NCI-H2227 (cell line): Measurements from ENCODE around the gene RSBN1L.

Source experiments
- DNase-seq: peaks from one replicate; lab custom pipeline; 2025; ENCODE audit not compliant: unreplicated experiment; lab: John Stamatoyannopoulos, UW

The RSBN1L gene

DNA sequence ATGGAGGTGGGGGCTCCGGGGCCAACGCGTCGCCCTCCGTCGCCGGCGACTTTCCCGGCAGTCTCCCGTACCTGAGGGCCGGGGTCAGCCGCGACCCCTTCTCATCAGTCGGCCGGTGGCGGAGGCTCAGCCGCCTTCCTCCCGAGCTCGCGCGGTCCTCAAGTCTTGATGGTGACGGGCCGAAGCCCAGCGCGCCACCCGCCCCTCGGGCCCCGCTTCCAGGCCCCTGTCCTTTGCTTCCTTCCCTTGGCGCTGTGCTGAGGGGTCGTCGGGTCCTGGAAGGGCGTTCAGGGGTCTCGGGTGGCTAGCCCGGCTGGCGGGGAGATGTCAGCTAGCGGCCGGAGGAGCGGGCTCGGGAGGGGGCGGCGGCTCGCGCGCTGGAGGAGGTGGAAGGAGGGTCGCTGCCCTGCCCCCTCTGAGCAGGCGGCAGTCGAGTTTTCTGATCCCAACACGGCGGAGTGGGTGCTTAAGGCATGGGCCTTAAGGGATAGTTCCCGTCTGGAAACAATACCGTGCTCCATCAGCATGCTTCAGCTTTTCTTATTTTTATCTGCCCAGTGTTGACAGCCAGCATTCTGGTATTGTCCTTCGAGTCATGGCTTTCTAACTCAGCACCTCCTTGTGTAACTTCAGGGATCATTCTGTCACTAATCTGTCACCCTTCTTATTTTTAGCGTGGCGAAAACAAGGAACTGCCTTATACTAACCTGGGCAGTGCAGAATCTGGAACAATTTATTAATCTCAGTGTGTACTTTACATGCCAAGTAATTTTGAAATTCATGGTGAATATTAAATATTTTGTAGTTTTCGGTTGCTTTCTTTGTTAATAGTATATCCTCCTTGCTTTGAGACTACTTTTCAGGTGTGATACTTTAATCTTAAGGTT lies 103.1 kb downstream of the RSBN1L start:
- DNase-seq: peak; percentile 65

DNA sequence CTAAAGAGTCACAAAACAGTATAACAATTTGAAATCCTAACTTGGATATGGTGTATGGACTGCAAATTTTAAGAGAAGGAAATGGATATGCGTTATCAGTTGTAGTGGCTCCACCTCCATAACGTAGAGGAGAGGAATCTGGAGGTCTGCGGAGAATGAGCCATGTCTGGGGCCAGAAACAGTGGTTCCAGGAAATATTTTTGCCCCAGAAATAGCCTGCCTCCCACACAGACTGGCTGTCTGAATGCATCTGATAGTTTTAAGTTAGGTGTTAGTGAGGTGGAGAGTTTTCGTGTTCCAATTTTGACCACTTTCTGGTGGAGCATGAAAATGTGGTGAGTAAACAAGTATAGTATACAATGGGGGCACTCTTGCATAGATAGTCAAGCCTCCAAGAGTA lies 103.9 kb downstream of the RSBN1L start:
- DNase-seq: no peak

DNA sequence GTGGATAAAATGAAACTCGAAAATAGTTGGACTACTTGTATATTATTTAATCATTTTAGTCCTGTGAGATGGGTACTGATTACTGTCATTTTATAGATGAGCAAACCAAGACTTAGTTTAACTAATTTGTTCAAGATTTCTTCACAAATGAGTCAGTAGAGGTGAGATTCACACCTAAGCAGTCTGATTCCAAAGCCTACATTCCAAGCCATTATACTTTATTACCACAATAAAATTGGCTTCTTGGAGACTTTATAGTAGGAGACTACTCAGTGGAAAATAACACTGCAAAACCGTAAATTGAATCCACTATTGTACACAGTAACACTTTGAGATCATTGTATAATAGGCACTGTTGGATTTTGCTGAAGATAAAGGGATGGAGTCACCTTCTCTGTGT lies 104.5 kb downstream of the RSBN1L start:
- DNase-seq: no peak

DNA sequence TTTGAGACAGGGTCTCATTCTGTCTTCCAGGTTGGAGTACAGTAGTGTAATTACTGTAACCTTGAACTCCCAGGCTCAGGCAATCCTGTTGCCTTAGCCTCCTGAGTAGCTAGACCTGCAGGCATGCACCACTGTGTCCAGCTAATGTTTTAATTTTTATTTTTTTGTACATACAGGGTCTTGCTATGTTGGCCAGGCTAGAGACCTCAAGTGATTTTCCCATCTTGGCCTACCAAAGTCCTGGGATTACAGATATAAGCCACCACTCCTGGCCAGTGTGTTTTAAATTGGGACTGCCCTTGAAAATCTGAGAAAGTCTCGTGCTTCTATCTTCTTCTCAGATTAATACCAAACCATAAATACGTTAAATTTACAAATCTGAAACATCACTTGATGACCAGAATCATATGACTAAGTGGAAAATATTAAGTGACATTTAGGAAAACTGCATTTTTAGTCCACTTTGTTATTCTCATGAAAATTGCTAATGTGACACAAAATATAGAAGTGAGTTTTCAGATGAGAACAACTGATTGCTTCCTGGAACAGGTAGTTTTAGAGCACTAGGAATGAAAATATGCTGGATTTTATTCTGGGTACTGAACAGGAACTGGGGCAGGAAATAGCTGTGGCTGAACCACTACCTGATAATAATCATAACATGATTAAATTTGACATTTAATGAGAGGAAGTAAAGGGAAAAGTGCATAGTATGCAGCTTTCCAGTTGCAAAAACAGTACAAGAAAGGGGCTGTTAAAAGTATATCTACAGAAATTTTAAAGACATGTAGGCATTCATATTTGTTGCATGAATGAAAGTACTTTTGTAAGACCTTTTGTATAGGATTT lies 106.5 kb downstream of the RSBN1L start:
- DNase-seq: no peak

DNA sequence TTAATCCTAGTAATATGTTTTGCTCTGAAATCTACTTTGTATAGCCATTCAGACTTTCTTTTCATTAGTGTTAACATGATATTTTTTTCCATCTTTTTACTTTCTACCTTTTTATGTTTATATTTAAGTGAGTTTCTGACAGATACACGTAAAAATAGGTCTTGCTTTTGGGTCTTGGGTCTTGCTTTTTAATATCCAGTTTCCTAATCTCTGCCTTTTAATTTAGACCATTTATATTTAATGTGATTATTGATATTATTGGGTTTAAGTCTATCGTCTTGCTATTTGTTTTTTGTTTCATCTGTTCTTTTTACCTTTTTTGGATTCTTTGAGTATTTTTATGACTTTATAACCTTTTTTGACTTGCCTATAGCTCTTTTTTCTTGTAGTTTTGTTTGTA lies 110.2 kb downstream of the RSBN1L start:
- DNase-seq: no peak

DNA sequence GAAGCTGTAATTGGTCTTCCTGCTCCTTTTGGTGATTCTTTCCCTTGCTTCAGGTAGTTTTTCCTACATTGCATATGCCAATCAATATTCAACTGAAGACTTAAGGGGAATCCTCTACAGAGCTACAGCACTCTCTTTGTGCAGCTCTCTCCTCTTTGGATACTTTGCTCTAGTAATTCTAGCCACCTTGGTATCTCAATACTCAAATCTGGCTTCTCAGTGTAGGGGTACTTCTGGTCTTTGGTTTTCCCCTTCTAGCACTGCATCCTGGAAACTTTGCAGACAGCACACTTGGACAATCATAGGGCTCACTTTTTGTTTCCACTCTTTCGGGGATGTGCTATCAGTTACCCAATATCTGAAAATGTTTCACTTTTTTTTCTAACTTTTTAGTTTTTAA lies 112.3 kb downstream of the RSBN1L start:
- DNase-seq: no peak

DNA sequence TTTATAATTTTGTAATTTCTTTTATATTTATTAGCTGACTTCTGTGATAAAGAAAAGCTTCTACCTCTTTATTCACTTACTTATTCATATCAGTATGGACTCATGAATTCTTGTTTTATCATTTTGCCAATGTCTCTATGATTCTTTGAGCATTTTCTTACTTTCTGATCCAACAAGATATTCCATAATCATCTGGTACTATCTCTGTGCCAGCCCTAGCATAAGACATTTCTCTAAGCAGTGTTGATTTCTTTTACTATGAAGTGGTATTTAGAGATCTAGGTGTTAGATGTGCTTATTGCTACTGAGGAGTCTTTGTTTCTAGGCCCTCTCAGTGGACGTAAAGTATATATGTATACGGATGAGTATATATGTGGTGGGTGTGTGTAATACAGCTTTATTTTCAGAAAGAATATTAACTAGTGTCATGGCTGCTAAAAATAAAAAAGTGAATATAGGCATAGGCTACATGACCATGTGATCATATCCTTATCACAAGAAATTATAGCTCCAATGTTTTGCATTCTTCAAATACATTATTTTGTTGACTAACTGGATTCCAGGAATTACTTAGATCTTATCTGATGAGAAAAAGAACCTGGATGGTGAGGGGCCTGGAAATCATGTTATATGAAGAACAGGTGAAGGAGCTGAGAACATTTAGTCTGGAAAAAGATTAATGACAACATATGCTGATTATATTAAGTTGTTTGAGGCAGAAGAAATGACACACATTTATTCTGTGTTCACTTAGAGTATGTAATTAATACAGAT lies 115.4 kb downstream of the RSBN1L start:
- no peak for DNase-seq

DNA sequence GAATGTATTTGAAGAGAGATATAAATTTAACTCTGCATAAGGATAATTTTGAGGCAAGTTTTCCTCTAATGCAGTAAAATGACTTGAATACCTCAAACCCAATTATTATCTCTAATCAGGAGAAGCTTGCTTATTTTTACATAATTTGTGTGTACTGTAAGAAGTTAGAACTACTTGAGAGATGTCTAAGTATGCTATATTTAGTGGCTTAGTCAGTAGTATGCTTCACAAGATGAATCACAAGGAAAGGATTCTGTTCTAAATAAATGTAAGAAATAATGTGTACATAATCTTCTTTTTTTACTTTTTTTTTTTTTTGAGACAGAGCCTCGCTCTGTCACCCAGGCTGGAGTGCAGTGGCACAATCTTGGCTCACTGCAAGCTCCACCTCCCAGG lies 116.0 kb downstream of the RSBN1L start:
- no peak for DNase-seq

DNA sequence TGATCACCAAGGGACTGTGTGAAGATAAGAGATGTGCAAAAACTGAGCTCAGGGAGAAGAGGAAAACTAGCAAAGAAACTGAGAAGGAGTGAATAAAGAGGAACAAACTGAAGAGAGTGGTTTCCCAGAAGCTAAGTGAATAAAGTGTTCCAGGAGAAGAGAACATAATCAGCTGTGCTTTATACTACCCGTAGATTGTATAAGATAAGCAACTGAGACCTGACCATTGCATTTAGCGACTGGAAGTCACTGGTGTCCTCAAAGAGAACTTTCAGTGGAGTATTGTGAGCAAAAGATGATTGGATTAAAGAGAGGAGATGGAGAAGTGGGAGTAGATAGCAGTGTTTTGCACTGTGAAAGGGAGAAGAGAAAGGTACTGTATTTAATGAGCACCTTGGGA lies 116.9 kb downstream of the RSBN1L start:
- no peak for DNase-seq

DNA sequence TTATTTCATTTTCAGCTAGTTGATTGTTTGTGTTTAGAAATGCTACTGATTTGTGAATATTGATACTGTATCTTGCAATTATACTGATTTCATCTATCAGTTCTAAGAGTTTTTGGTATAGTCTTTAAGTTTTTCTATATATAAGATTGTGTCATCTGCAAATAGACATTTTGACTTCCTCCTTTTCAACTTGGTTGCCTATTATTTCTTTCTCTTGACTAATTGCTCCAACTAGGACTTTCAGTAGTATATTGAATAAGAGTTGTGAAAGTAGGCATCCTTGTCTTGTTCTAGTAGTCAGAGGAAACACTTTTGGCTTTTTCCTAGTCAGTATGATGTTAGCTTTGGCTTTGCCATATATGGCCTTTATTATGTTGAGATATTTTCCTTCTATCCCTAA lies 122.8 kb downstream of the RSBN1L start:
- DNase-seq: no peak

DNA sequence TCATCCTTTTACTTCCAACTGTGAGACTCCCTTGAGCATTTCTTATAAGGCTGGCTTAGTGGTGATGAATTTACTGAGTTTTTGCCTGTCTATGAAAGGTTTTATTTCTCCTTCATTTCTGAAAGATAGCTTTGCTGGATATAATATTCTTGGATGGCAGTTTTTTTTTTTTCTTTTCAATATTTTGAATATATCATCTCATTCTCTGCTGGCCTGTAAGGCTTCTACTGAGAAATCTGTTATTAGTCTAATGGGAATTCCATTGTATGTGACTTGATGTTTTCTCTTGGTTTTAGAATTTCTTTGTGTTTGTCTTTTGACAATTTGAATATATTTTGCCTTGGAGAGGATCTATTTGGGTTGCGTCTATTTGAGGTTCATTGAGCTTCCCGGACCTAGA lies 124.7 kb downstream of the RSBN1L start:
- DNase-seq: no peak

DNA sequence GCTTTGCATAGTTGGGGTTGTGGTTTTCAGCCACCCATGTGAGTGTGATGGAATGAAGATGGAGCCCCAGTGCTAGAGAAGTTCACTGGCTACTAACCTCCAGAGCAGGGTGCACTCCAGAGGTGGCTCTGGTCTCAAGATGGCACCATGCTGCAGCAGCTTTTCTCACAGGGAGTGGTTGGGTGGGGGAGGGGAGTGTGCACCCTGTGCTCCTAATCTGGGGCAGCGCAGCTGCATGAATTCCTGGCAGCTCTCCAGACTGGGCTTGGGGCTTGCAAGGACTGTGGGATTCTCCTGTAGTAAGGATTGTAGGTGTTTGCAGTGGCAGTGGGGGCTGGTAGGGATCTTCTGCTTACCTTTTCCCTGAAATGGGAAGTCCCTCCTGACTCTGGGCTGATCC lies 126.0 kb downstream of the RSBN1L start:
- DNase-seq: no peak

DNA sequence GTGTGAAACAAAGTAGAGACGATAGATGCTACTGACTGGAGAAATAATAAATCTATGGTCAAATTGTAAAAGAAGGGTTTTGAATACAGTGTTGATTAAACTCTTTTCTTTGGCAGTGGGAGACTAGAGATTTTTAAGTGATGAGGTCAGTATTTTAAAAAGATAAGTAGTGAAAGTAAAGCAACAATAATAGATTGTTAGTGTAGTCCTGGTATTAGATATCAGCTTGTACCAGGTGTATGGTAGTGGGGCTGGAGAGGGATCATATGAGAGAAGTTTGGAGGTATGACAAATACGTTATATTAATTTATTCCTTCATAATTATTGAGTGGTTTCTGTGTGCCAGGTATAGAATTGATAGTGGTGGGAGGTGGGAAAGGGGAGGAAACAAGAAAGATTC lies 127.5 kb downstream of the RSBN1L start:
- DNase-seq: no peak

DNA sequence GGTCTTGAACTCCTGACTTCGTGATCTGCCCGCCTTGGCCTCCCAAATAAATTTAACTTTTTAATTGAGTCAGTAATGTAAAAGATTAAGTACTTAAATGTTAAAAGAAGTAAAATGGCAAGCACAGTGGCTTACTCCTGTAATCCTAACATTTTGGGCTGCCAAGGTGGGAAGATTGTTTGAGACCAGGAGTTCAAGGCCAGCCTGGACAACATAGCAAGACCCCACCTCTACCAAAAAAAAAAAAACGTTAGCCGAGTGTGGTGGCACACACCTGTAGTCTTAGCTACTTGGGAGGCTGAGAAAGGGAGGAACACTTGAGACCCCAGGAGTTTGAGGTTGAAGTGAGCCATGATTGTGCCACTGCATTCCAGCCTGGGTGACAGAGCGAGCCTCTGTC lies 128.4 kb downstream of the RSBN1L start:
- DNase-seq: no peak

DNA sequence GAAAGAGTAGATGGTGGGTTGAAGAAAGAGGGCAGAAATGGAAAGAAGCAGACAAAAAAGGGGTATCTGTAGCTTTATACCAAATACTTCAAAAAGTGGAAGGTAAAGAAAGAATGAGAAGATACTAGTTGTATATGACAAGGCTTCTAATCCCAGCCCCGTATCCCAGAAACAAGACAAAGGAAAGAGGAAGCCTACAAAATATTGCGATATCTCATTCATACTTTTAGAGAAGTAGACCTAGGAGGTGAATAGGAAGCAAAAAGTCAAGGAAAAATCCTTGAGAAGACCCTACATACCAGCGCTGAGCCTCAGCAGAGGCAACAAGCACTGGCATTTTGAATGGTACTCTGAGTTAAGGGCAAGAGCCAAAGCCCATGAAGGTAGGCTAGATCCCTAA lies 128.9 kb downstream of the RSBN1L start:
- DNase-seq: no peak

DNA sequence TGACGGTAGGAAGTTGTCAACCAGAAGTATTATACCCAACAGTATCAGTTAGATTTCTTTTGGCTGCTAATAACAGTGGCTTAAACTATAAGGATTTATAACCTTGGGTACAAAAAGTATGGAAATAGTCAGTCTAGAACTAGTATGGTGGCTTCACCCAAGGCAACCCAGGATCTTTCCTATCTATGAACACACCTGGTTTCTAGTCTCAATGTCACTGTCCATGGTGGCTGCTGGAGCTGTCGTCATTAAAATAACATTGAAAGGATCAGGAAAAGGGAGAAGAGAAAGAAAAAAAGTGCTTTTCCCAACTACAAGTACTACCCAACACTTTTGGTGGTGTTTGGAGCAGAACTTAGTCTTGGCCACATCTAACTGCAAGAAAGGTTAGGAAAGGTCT lies 130.0 kb downstream of the RSBN1L start:
- no peak for DNase-seq

DNA sequence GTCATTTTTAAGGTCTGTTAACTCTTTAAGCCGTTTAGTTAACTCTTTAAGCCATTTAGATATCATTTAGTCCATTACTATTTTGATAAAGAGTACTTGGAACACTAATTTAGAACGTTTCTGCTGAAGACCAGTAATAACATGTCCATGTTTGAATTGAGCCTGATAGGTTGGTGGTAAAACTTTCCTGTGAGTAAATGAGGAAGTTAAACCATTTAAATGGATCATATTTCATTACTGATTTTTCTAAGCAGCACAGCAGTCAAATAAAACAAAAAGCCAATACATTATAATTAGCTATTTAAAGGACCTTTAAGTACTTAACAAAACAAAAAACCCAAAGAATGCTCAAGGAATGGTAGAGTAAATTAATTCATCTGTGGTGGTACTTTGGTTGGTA lies 131.7 kb downstream of the RSBN1L start:
- no peak for DNase-seq

DNA sequence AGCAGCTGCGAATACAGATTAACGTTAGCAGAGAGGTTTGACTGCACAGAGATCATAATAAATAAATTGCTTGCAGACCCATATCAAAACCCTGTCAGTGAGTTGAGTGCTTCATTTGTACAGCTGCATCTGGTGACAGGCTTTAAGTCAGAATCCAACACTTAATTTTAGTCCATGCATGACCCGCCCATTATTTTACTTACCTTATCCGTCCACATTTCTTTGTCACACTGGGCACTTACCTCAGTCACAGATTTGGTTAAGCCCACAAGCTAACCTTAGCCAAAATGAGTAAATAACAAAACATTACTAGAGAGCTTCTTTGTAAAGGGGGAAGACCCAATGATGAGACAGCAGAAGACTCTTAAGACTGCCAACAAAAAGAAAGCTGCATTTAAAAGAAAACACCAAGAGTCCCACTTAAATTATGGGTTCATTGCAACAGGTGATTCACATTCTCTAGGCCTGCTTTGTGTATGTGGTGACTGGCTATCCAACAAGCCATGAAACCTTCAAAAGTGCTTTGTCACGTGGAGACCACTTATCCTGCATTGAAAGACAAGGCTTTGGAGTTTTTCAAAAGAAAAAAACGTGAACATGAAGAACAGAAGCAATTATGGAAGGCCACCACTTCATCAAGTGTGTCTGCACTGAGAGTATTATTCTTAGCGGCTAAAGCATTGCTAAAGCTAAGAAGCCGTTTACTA lies 134.5 kb downstream of the RSBN1L start:
- peak; percentile 46 for DNase-seq

DNA sequence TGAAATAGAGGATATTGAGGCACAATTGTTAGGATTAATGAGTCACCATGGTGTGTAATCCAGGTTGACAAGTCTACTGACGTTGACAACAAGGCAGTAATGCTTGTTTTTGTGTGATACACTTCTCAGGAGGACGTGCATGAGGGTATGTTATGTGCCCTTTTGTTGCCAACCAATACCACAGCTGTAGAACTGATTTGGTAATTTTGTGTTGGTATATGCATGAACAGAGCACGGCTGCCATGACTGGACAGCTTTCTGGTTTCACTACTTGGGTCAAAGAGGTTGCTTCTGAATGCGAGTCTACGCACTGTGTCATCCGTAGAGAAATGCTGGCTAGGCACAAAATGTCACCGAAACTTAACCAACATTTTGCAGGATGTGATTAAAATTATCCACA lies 135.2 kb downstream of the RSBN1L start:
- DNase-seq: no peak

DNA sequence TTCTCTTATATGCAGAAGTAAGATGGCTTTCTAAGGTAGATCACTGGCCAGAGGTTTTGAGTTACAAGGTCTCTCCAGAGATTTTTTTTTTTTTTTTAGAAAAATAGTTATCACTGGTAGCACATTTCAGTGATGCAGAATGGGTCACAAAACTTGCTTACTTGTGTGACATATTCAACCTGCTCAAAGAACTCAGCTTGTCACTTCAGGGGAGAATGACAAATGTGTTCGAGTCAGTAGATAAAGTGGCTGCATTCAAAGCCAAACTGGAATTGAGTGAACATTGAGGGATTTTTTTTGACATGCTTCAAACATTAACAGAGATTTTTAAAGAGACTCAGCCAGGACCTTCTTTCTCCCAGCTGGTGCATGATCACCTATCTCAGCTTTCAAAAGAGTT lies 135.7 kb downstream of the RSBN1L start:
- no peak for DNase-seq
